WERI-Rb-1 (cell line): ENCODE data around the gene FAM20B.

ENCODE experiments used
- DNase-seq: peaks from one replicate; pipeline ENCODE4 v3.0.0-alpha.2; 2020
- H3K27ac ChIP-seq: fragments of 250-450 bp; sonication (Bioruptor Pico); 2 replicates; pipeline ENCODE4 v1.5.1; 2020; ENCODE audit warnings: mild to moderate bottlenecking, moderate library complexity
- H3K27me3 ChIP-seq: fragments of 250-450 bp; sonication (Bioruptor Pico); 2 replicates; pipeline ENCODE4 v1.5.1; 2021; ENCODE audit warnings: mild to moderate bottlenecking, low read depth, moderate library complexity; ENCODE audit not compliant: insufficient read depth, severe bottlenecking
- H3K36me3 ChIP-seq: fragments of 250-450 bp; sonication (Bioruptor Pico); 2 replicates; pipeline ENCODE4 v1.5.1; 2020; ENCODE audit warnings: mild to moderate bottlenecking, moderate library complexity
- H3K4me3 ChIP-seq: 2 replicates; pipeline ENCODE4 v1.5.1; 2011; ENCODE audit warnings: low read depth, mild to moderate bottlenecking, control low read depth, low read length
- H3K9me3 ChIP-seq: fragments of 250-450 bp; sonication (Bioruptor Pico); 2 replicates; pipeline ENCODE4 v1.5.1; 2021; ENCODE audit warnings: mild to moderate bottlenecking, moderate library complexity; ENCODE audit not compliant: severe bottlenecking
- TF ChIP-seq, protein P1 (sequence below): IDR thresholded peaks from 2 replicates; pipeline ENCODE4 v1.5.1; 2011; ENCODE audit warnings: low read depth, mild to moderate bottlenecking, control low read depth, inconsistent platforms, low read length

Gene FAM20B

DNA sequence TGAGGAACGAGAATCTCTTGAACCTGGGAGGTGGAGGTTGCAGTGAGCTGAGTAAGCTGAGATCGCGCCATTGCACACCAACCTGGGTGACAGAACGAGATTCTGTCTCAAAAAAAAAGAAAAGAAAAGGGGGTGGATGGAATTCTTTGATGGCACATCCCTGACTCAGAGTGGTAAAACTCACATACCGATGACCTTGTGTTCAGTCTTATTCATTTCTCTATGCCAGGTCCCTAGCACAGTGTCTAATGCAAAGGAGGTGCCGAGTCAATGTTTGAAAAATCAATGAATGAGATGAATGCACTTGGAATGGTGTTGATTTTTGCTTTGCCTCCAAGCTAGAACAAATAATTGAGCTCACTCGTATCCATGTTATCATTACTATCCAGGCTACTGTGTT lies 18.5 kb upstream of the FAM20B start:
- Histone ChIP-seq H3K27me3 (no peaks in the 10 kb centered on the region), H3K27ac (no peak overlapping the region), H3K36me3 (no peaks in the 10 kb centered on the region), H3K9me3 (no peaks in the 10 kb centered on the region), H3K4me3 (no peak overlapping the region)
- DNase-seq = no peak
- TF ChIP-seq, protein P1, sequence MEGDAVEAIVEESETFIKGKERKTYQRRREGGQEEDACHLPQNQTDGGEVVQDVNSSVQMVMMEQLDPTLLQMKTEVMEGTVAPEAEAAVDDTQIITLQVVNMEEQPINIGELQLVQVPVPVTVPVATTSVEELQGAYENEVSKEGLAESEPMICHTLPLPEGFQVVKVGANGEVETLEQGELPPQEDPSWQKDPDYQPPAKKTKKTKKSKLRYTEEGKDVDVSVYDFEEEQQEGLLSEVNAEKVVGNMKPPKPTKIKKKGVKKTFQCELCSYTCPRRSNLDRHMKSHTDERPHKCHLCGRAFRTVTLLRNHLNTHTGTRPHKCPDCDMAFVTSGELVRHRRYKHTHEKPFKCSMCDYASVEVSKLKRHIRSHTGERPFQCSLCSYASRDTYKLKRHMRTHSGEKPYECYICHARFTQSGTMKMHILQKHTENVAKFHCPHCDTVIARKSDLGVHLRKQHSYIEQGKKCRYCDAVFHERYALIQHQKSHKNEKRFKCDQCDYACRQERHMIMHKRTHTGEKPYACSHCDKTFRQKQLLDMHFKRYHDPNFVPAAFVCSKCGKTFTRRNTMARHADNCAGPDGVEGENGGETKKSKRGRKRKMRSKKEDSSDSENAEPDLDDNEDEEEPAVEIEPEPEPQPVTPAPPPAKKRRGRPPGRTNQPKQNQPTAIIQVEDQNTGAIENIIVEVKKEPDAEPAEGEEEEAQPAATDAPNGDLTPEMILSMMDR = no peak

DNA sequence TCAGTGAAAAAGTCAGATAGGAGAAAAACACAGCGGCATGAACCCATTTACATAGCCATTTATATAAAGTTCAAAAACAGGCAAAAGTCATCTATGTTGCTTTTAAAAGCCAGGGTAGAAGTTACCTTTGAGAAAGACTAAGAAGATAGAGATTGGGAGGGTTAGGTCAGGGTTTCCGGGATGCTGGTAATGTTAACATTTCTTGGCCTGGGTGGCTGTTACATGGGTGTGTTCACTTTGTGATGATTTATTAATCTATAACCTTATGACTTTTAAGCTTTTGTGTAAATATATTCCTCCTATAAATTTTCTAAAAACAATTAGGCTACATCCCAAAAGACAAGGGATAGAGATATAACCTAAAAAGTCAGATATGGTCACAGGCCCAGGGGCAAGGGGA lies 15.0 kb upstream of the FAM20B start:
- Histone ChIP-seq H3K36me3 (no peaks in the 10 kb centered on the region), H3K9me3 (no peaks in the 10 kb centered on the region)
- DNase-seq = no peak

DNA sequence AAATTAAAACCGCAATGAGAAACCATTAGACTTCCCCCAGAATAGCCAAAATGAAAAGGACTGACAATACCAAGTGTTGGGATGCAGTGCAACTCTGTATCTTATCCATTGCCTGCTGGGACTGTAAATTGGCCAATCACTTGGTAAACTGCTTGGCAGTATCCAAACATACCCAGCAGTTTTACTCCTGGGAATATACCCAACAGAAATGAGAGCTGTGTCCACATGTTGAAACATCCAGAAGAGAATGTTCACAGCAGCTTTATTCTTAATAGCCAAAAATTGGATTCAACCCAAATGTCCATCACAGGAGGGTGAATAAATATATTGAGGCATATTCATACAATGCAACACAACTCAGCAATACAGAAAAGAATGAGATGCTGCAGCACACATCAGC lies 13.7 kb upstream of the FAM20B start:
- TF ChIP-seq, protein P1 = no peak
- no peak overlapping the region for H3K27ac ChIP-seq
- H3K9me3 ChIP-seq = no peaks in the 10 kb centered on the region
- no peaks in the 10 kb centered on the region for H3K36me3 ChIP-seq
- H3K4me3 ChIP-seq = no peak overlapping the region
- no peaks in the 10 kb centered on the region for H3K27me3 ChIP-seq
- no peak for DNase-seq

More for the DNA sequence above, 15.0 kb upstream of the FAM20B start:
- Histone ChIP-seq H3K27ac (no peak overlapping the region), H3K4me3 (no peak overlapping the region), H3K27me3 (no peaks in the 10 kb centered on the region)
- TF ChIP-seq, protein P1 = no peak

DNA sequence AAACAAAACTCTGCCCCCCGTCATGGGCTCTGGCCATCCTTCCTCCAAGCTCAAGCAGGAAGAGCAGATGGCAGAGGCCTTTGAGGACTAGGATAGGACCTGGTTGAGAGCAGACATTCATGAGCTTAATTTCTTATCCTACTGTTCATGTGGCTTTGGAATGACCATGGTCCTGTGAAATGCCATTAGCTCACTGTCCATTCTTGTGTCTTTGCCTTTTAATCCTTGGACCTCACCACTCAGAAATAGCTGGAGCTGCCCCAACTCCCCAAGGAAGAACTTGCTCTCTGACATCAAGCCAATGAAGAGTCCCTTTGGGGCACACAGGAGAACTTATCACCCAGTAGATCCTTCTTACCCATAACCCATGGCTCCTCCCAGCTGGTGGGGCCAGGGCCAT lies 11.6 kb upstream of the FAM20B start:
- Histone ChIP-seq H3K4me3 (no peak overlapping the region), H3K27me3 (no peaks in the 10 kb centered on the region), H3K36me3 (no peaks in the 10 kb centered on the region), H3K9me3 (no peaks in the 10 kb centered on the region), H3K27ac (no peak overlapping the region)
- no peak for DNase-seq
- TF ChIP-seq, protein P1 = no peak

DNA sequence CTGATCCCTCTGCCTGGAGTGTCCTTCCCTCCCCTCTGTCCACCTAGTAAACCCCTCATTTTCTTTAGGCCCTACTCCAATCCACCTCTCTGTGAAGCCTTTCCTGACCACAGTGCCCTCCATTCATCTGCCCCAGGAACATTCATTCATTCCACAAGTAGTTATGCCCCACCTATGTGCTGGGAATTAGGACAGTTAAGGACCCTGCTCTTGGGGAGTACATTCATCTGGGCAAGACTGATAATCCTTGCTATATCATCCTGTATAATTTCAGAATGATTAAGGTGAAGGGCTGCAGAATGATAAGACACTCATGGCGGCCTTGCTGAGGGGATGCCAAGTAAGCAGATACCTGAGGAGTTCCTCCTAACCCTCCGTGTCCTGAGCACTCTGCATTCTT lies 10.3 kb upstream of the FAM20B start:
- Histone ChIP-seq H3K9me3 (no peaks in the 10 kb centered on the region), H3K36me3 (no peaks in the 10 kb centered on the region), H3K27ac (no peak overlapping the region), H3K27me3 (no peaks in the 10 kb centered on the region), H3K4me3 (no peak overlapping the region)
- TF ChIP-seq, protein P1 = no peak
- no peak for DNase-seq

DNA sequence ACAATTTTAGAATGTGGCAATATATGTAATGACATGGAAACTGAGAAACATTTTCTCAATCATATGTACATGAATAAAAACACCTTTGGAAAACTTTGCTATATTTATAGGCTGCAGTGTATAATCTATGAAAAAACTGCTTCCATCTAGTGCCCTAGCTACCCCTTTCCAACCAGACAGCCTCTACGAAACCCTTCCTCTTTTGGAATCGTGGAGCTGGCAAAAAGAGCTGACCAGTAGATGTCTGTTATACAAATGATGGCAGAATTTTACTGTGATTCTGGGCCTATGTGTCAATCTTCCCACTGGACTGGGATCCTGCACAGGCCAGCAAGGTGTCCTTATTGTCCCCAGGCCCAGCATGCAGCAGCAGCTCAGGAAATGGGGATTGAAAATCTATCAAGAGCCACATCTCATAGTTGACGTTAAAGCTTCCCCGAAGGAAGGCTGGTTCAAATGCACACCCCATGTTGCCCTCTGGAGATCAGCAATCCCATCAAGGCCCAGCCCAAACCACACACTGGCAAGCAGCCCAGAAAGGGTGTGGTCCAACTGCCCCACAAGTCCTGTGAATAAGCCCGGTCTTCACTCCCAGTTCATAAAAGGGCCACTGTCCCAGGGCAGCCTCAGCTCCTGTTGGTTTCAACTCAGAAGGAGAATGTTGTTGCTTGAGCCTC lies 8.8 kb upstream of the FAM20B start:
- Histone ChIP-seq H3K4me3 (no peak overlapping the region), H3K36me3 (no peaks in the 10 kb centered on the region), H3K27me3 (no peaks in the 10 kb centered on the region), H3K9me3 (no peaks in the 10 kb centered on the region), H3K27ac (no peak overlapping the region)
- TF ChIP-seq, protein P1 = no peak
- no peak for DNase-seq
